Measurements from ENCODE around the gene KRTAP16-1. TPM values are rescaled to one million over a fixed set of nuclear protein-coding genes. Genes with fewer than 3 reads are reported as not detected.

Gene KRTAP16-1
- total RNA-seq, 1 experiment from 2014 or later = not detected

- BruUV-seq (replicated peaks) = no TSS peak
- H3K4me1 Mint-ChIP-seq (ENCODE audit: insufficient read depth, unreplicated experiment) = no peaks in the 10 kb centered on the region
- TF ChIP-seq, protein P1, sequence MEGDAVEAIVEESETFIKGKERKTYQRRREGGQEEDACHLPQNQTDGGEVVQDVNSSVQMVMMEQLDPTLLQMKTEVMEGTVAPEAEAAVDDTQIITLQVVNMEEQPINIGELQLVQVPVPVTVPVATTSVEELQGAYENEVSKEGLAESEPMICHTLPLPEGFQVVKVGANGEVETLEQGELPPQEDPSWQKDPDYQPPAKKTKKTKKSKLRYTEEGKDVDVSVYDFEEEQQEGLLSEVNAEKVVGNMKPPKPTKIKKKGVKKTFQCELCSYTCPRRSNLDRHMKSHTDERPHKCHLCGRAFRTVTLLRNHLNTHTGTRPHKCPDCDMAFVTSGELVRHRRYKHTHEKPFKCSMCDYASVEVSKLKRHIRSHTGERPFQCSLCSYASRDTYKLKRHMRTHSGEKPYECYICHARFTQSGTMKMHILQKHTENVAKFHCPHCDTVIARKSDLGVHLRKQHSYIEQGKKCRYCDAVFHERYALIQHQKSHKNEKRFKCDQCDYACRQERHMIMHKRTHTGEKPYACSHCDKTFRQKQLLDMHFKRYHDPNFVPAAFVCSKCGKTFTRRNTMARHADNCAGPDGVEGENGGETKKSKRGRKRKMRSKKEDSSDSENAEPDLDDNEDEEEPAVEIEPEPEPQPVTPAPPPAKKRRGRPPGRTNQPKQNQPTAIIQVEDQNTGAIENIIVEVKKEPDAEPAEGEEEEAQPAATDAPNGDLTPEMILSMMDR (IDR thresholded peaks at IDR 0.05; ENCODE audit: unreplicated experiment) = no peak
- ChIA-PET CTCF (interaction anchor here (1.7 kb wide), 1 partner anchor 223 kb away, joined by 6 read pairs; no protein-coding TSS in a partner anchor), POLR2A (no interaction called here)
- H3K36me3 Mint-ChIP-seq (ENCODE audit: insufficient read depth, unreplicated experiment) = no peaks in the 10 kb centered on the region
- H3K27ac Mint-ChIP-seq (ENCODE audit: low read depth, unreplicated experiment) = no peak overlapping the region
- H3K4me3 Mint-ChIP-seq (ENCODE audit: unreplicated experiment) = no peak overlapping the region
- no peaks in the 10 kb centered on the region for H3K27me3 Mint-ChIP-seq (ENCODE audit: insufficient read depth, unreplicated experiment)
- no peaks in the 10 kb centered on the region for H3K9me3 Mint-ChIP-seq (ENCODE audit: unreplicated experiment)
- no peak for DNase-seq (ENCODE audit: unreplicated experiment)
- intact Hi-C loops (cut with micrococcal nuclease) = loop anchor here (10.0 kb wide), 1 partner anchor 700 kb away; no protein-coding TSS in a partner anchor
Observed at GRCh38 chr17:41325126-41325525, 16.0 kb upstream of the KRTAP16-1 start.

DNA sequence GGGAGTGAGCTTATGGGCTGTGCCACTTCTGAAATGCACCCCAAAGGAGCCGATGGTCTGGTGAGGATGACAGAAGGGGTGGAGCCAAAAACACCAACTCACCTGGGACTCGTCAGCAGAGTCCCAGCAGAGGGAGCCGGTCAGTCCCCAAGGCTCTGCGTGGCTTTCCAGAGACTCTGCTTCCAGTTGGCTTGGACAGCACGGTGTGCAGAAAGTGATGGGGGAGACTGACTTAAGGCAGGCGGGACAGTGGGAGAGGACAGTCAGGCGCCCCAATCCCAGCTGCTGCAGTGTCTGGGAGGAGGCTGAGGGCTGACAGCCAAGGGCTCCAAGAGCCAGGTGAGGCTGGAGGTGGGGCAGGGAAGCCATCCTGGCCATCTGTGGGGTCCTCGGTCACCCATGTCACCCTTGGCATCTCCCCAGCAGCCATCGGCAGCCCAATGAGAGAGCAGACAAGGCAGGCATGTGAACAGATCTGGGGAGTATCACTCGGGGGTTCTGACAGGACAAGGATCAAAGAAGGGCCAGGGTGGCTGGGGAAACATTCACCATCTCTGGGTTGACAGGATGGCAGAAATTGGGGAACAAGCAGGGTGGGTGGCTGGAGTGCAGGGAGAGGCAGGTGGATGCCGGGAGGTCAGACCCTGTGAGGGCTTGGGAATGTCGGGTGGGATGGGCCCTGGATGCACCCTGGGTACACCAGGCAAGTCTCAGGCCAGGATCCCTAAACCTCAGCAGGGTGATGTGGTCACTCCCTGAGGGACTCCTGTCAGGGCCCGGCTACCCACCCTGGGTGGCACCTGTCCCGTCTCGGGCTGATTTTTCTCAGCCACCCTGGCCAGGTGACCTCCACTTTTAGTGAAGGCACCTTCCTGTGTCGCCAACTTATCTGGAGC is 15.3 kb upstream of the KRTAP16-1 start:
- Mint-ChIP-seq H3K36me3 (ENCODE audit: insufficient read depth, unreplicated experiment) (no peaks in the 10 kb centered on the region), H3K4me3 (ENCODE audit: unreplicated experiment) (no peak overlapping the region), H3K9me3 (ENCODE audit: unreplicated experiment) (peaks cover 5% of the 10 kb centered on the region), H3K27me3 (ENCODE audit: insufficient read depth, unreplicated experiment) (no peaks in the 10 kb centered on the region), H3K27ac (ENCODE audit: low read depth, unreplicated experiment) (no peak overlapping the region), H3K4me1 (ENCODE audit: insufficient read depth, unreplicated experiment) (no peaks in the 10 kb centered on the region)
- DNase-seq (ENCODE audit: unreplicated experiment) = peak; percentile 51
- TF ChIP-seq, protein P1 (IDR thresholded peaks at IDR 0.05; ENCODE audit: unreplicated experiment) = peak; percentile 35
- ChIA-PET CTCF (interaction anchor here (0.6 to 5.3 kb wide), 13 partner anchors 10 to 465 kb away, joined by 3 to 57 read pairs (median 4); partner anchors contain the start of gene KRT37), POLR2A (interaction anchor here (0.7 kb wide), 1 partner anchor 415 kb away, joined by 3 read pairs; no protein-coding TSS in a partner anchor)
- no TSS peak for BruUV-seq (replicated peaks)
- intact Hi-C loops (cut with micrococcal nuclease) = loop anchor here (1.0 to 10.0 kb wide), 3 partner anchors 172 to 700 kb away; no protein-coding TSS in a partner anchor

DNA sequence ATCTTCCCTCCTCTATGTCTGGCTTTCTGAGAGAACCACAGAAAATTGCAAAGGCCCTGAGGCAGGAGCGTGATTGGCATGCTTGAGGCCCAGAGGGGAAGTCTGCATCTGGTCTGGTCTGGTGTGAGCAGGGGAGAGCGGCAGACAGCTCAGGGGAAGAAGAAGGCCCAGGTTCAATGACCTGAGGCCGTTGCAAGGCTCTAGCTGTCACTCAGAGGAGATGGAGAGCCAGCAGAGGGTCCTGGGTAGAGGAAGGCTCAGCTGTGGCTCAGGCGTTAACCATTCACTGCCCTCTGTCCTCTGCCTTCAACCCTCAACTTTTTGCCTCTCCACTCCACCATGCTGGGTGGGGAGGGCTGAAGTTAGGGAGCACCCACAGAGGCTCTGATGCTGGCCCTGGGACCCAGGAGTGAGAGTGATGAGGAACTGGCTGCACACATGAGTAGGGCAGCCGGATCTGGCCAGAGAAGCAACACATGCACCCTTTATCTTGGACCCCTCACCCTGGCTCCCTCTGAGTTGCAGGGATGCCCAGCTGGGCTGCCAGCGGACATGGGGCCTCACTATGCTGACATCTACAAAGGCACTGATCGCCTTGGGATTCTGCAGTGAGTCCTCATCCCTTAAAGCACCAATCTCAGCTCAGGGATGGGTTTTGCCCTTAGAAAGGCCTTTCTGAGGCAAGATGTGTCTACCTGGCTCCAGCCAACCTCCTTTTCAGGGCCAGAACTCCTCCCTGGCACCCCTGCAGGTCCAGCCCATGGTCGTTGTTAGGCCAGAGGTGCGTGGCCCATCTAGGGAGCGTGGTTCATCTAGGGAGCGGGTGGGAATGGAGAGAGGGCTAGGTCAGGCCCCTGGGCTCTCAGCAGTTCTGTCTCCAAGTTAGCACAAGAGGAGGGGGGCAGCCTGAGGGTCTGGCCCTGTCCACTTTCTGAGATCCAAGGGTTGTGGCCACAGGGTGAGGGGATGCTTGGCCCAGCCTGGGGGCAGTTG is 14.1 kb upstream of the KRTAP16-1 start:
- no peak for DNase-seq (ENCODE audit: unreplicated experiment)
- Mint-ChIP-seq H3K4me3 (ENCODE audit: unreplicated experiment) (no peak overlapping the region), H3K9me3 (ENCODE audit: unreplicated experiment) (peaks cover 10% of the 10 kb centered on the region), H3K27ac (ENCODE audit: low read depth, unreplicated experiment) (no peak overlapping the region), H3K27me3 (ENCODE audit: insufficient read depth, unreplicated experiment) (no peaks in the 10 kb centered on the region), H3K4me1 (ENCODE audit: insufficient read depth, unreplicated experiment) (no peaks in the 10 kb centered on the region), H3K36me3 (ENCODE audit: insufficient read depth, unreplicated experiment) (no peaks in the 10 kb centered on the region)
- no TSS peak for BruUV-seq (replicated peaks)
- POLR2A ChIA-PET = interaction anchor here (0.7 to 3.1 kb wide), 6 partner anchors 23 to 466 kb away, joined by 3 to 19 read pairs (median 4); no protein-coding TSS in a partner anchor
- CTCF ChIA-PET = interaction anchor here (0.6 to 5.3 kb wide), 57 partner anchors 7 to 521 kb away, joined by 3 to 57 read pairs (median 4); partner anchors contain the start of genes KRT36, KRT37, KRTAP1-4 and KRTAP4-1
- TF ChIP-seq, protein P1 (IDR thresholded peaks at IDR 0.05; ENCODE audit: unreplicated experiment) = no peak
- intact Hi-C loops (cut with micrococcal nuclease) = loop anchor here (1.0 to 10.0 kb wide), 5 partner anchors 226 to 698 kb away; no protein-coding TSS in a partner anchor
